A204.1 (cell line): ENCODE results near the gene OLIG3.

Source experiments
- FAIRE-seq: peaks from 2 replicates; lab custom pipeline; 2012; peaks lifted over from hg19 to GRCh38; lab: Jason Lieb, UNC

The OLIG3 gene

GRCh38 chr6:137465378-137466009 lies 28.7 kb downstream of the OLIG3 start:
- FAIRE-seq: no peak

- peak; percentile 55 for FAIRE-seq
These were observed 41.8 kb downstream of the OLIG3 start for GRCh38 chr6:137452333-137452894.

- no peak for FAIRE-seq
These were observed 50.3 kb downstream of the OLIG3 start for GRCh38 chr6:137443901-137444300.
